Measurements from ENCODE around the gene MYO10. TPM values are rescaled to one million over a fixed set of nuclear protein-coding genes. Genes with fewer than 3 reads are reported as not detected.

Gene MYO10
- total and polyA plus RNA-seq, 4 experiments from 2014 or later: 0.05 to 0.17 TPM; not detected in 2

GRCh38 chr5:16884595-16884994 lies 51.5 kb downstream of the MYO10 start:
- H3K27me3 ChIP-seq (ENCODE audit: insufficient read depth, low read length): no peaks in the 10 kb centered on the region
- no peaks in the 10 kb centered on the region for H3K36me3 ChIP-seq (ENCODE audit: insufficient read depth, low read length)
- intact Hi-C loops (cut with micrococcal nuclease): no loop called here
- POLR2A ChIA-PET (ENCODE audit: partially characterized antibody): no interaction called here
- Mint-ChIP-seq H3K27me3 (peaks cover 1 to 5% of the 10 kb centered on the region in 2 donors), H3K27ac (no peak overlapping the region), H3K36me3 (no peaks in the 10 kb centered on the region), H3K4me3 (no peak overlapping the region), H3K4me1 (no peaks in the 10 kb centered on the region), H3K9me3 (peaks cover 0 to 2% (median 0%) of the 10 kb centered on the region in 8 donors)
- H3K27ac ChIP-seq (ENCODE audit: low read depth, low read length): no peak overlapping the region
- DNase-seq: no peak
- CTCF ChIA-PET (ENCODE audit: partially characterized antibody): no interaction called here
- no peaks in the 10 kb centered on the region for H3K4me1 ChIP-seq (ENCODE audit: insufficient read depth, low read length)
- H3K4me3 ChIP-seq (ENCODE audit: low read length in 2 of 2): no peak overlapping the region
- H3K9me3 ChIP-seq (ENCODE audit: control insufficient read depth in 1 of 2, low read length in 2 of 2): no peaks in the 10 kb centered on the region

GRCh38 chr5:16883806-16884205 lies 52.3 kb downstream of the MYO10 start:
- Mint-ChIP-seq H3K4me3 (no peak overlapping the region), H3K4me1 (no peaks in the 10 kb centered on the region), H3K27ac (no peak overlapping the region), H3K9me3 (peaks cover 0 to 2% (median 0%) of the 10 kb centered on the region in 8 donors), H3K27me3 (peaks cover 1 to 5% of the 10 kb centered on the region in 2 donors), H3K36me3 (no peaks in the 10 kb centered on the region)
- POLR2A ChIA-PET (ENCODE audit: partially characterized antibody): no interaction called here
- H3K4me3 ChIP-seq (ENCODE audit: low read length in 2 of 2): no peak overlapping the region
- intact Hi-C loops (cut with micrococcal nuclease): no loop called here
- no peaks in the 10 kb centered on the region for H3K27me3 ChIP-seq (ENCODE audit: insufficient read depth, low read length)
- no peaks in the 10 kb centered on the region for H3K36me3 ChIP-seq (ENCODE audit: insufficient read depth, low read length)
- H3K27ac ChIP-seq (ENCODE audit: low read depth, low read length): no peak overlapping the region
- no peaks in the 10 kb centered on the region for H3K9me3 ChIP-seq (ENCODE audit: control insufficient read depth in 1 of 2, low read length in 2 of 2)
- no peaks in the 10 kb centered on the region for H3K4me1 ChIP-seq (ENCODE audit: insufficient read depth, low read length)
- DNase-seq: no peak
- CTCF ChIA-PET (ENCODE audit: partially characterized antibody): no interaction called here

- intact Hi-C loops (cut with micrococcal nuclease): no loop called here
- no peak for DNase-seq
- H3K27me3 ChIP-seq (ENCODE audit: insufficient read depth, low read length): no peaks in the 10 kb centered on the region
- H3K9me3 Mint-ChIP-seq: peaks cover 0 to 2% (median 0%) of the 10 kb centered on the region in 8 donors
- H3K4me1 Mint-ChIP-seq: no peaks in the 10 kb centered on the region
- no peaks in the 10 kb centered on the region for H3K4me1 ChIP-seq (ENCODE audit: insufficient read depth, low read length)
- no peak overlapping the region for H3K4me3 Mint-ChIP-seq
- ChIA-PET POLR2A (ENCODE audit: partially characterized antibody) (no interaction called here), CTCF (ENCODE audit: partially characterized antibody) (no interaction called here)
- H3K9me3 ChIP-seq (ENCODE audit: control insufficient read depth in 1 of 2, low read length in 2 of 2): no peaks in the 10 kb centered on the region
- H3K4me3 ChIP-seq (ENCODE audit: low read length in 2 of 2): no peak overlapping the region
- H3K27ac ChIP-seq (ENCODE audit: low read depth, low read length): no peak overlapping the region
- H3K36me3 Mint-ChIP-seq: no peaks in the 10 kb centered on the region
- H3K36me3 ChIP-seq (ENCODE audit: insufficient read depth, low read length): no peaks in the 10 kb centered on the region
- peaks cover 1 to 5% of the 10 kb centered on the region in 2 donors for H3K27me3 Mint-ChIP-seq
- H3K27ac Mint-ChIP-seq: no peak overlapping the region
These were observed 52.9 kb downstream of the MYO10 start for GRCh38 chr5:16883176-16883575.

- Mint-ChIP-seq H3K4me1 (no peaks in the 10 kb centered on the region), H3K36me3 (no peaks in the 10 kb centered on the region), H3K4me3 (no peak overlapping the region), H3K27me3 (peaks cover 0 to 3% of the 10 kb centered on the region in 2 donors), H3K9me3 (peaks cover 0 to 2% (median 0%) of the 10 kb centered on the region in 8 donors), H3K27ac (no peak overlapping the region)
- no peak for DNase-seq
- Histone ChIP-seq H3K36me3 (ENCODE audit: insufficient read depth, low read length) (no peaks in the 10 kb centered on the region), H3K4me1 (ENCODE audit: insufficient read depth, low read length) (no peaks in the 10 kb centered on the region), H3K4me3 (ENCODE audit: low read length in 2 of 2) (no peak overlapping the region), H3K9me3 (ENCODE audit: control insufficient read depth in 1 of 2, low read length in 2 of 2) (no peaks in the 10 kb centered on the region), H3K27me3 (ENCODE audit: insufficient read depth, low read length) (no peaks in the 10 kb centered on the region), H3K27ac (ENCODE audit: low read depth, low read length) (no peak overlapping the region)
- CTCF ChIA-PET (ENCODE audit: partially characterized antibody): no interaction called here
- POLR2A ChIA-PET (ENCODE audit: partially characterized antibody): no interaction called here
- intact Hi-C loops (cut with micrococcal nuclease): no loop called here
These were observed 54.8 kb downstream of the MYO10 start for GRCh38 chr5:16881251-16881650.

GRCh38 chr5:16880547-16880946 lies 55.5 kb downstream of the MYO10 start:
- no peak for DNase-seq
- H3K27me3 ChIP-seq (ENCODE audit: insufficient read depth, low read length): no peaks in the 10 kb centered on the region

GRCh38 chr5:16879650-16880049 lies 56.4 kb downstream of the MYO10 start:
- Mint-ChIP-seq H3K4me3 (no peak overlapping the region), H3K27me3 (peaks cover 0 to 1% of the 10 kb centered on the region in 2 donors), H3K36me3 (no peaks in the 10 kb centered on the region), H3K27ac (no peak overlapping the region), H3K4me1 (no peaks in the 10 kb centered on the region), H3K9me3 (peaks cover 0 to 4% (median 0%) of the 10 kb centered on the region in 8 donors)
- ChIA-PET POLR2A (ENCODE audit: partially characterized antibody) (no interaction called here), CTCF (ENCODE audit: partially characterized antibody) (no interaction called here)
- DNase-seq: no peak
- Histone ChIP-seq H3K27me3 (ENCODE audit: insufficient read depth, low read length) (no peaks in the 10 kb centered on the region), H3K9me3 (ENCODE audit: control insufficient read depth in 1 of 2, low read length in 2 of 2) (no peaks in the 10 kb centered on the region), H3K27ac (ENCODE audit: low read depth, low read length) (no peak overlapping the region), H3K4me3 (ENCODE audit: low read length in 2 of 2) (no peak overlapping the region), H3K36me3 (ENCODE audit: insufficient read depth, low read length) (no peaks in the 10 kb centered on the region), H3K4me1 (ENCODE audit: insufficient read depth, low read length) (no peaks in the 10 kb centered on the region)
- intact Hi-C loops (cut with micrococcal nuclease): no loop called here

More at GRCh38 chr5:16880547-16880946, 55.5 kb downstream of the MYO10 start:
- ChIA-PET CTCF (ENCODE audit: partially characterized antibody) (no interaction called here), POLR2A (ENCODE audit: partially characterized antibody) (no interaction called here)
- H3K4me1 Mint-ChIP-seq: no peaks in the 10 kb centered on the region
- intact Hi-C loops (cut with micrococcal nuclease): no loop called here
- H3K27ac ChIP-seq (ENCODE audit: low read depth, low read length): no peak overlapping the region
- peaks cover 0 to 2% (median 0%) of the 10 kb centered on the region in 8 donors for H3K9me3 Mint-ChIP-seq
- H3K27me3 Mint-ChIP-seq: peaks cover 0 to 1% of the 10 kb centered on the region in 2 donors
- H3K9me3 ChIP-seq (ENCODE audit: control insufficient read depth in 1 of 2, low read length in 2 of 2): no peaks in the 10 kb centered on the region
- H3K36me3 Mint-ChIP-seq: no peaks in the 10 kb centered on the region
- no peak overlapping the region for H3K4me3 ChIP-seq (ENCODE audit: low read length in 2 of 2)
- no peaks in the 10 kb centered on the region for H3K4me1 ChIP-seq (ENCODE audit: insufficient read depth, low read length)
- no peak overlapping the region for H3K27ac Mint-ChIP-seq
- no peak overlapping the region for H3K4me3 Mint-ChIP-seq
- H3K36me3 ChIP-seq (ENCODE audit: insufficient read depth, low read length): no peaks in the 10 kb centered on the region

GRCh38 chr5:16879191-16879590 lies 56.9 kb downstream of the MYO10 start:
- Mint-ChIP-seq H3K27me3 (peaks cover 0 to 1% of the 10 kb centered on the region in 2 donors), H3K9me3 (peaks cover 0 to 6% (median 0%) of the 10 kb centered on the region in 8 donors), H3K27ac (no peak overlapping the region), H3K36me3 (no peaks in the 10 kb centered on the region), H3K4me1 (no peaks in the 10 kb centered on the region), H3K4me3 (no peak overlapping the region)
- no peak for DNase-seq
- POLR2A ChIA-PET (ENCODE audit: partially characterized antibody): no interaction called here
- intact Hi-C loops (cut with micrococcal nuclease): no loop called here
- Histone ChIP-seq H3K27ac (ENCODE audit: low read depth, low read length) (no peak overlapping the region), H3K36me3 (ENCODE audit: insufficient read depth, low read length) (no peaks in the 10 kb centered on the region), H3K27me3 (ENCODE audit: insufficient read depth, low read length) (no peaks in the 10 kb centered on the region), H3K9me3 (ENCODE audit: control insufficient read depth in 1 of 2, low read length in 2 of 2) (no peaks in the 10 kb centered on the region), H3K4me1 (ENCODE audit: insufficient read depth, low read length) (no peaks in the 10 kb centered on the region), H3K4me3 (ENCODE audit: low read length in 2 of 2) (no peak overlapping the region)
- CTCF ChIA-PET (ENCODE audit: partially characterized antibody): interaction anchor here (0.6 kb wide), 1 partner anchor 555 kb away, joined by 3 read pairs; no protein-coding TSS in a partner anchor

All from CD4-positive, alpha-beta memory T cell (primary cell).